ENCODE results near the gene PCDHB11.
"Not testable (repeated sequence)": the region's sequence is repeated elsewhere in the genome, so short reads cannot be mapped to it uniquely, and the experiment has no call there.

PCDHB11 gene

GRCh38 chr5:141157901-141158300 lies 41.5 kb upstream of the PCDHB11 start:
- not testable (repeated sequence) for H2BK12ac ChIP-seq (ENCODE audit: low read length); H3K4me3 ChIP-seq (ENCODE audit: low read depth, low read length); H3K36me3 ChIP-seq (ENCODE audit: control insufficient read depth in 1 of 2, insufficient read depth in 2 of 2, low read length in 2 of 2); H3K4me2 ChIP-seq (ENCODE audit: low read length); H3K27ac ChIP-seq (ENCODE audit: low read depth, low read length); H3K4ac ChIP-seq (ENCODE audit: low read depth, low read length); H3K18ac ChIP-seq (ENCODE audit: low read length); H4K12ac ChIP-seq (ENCODE audit: low read depth, low read length); H3K14ac ChIP-seq (ENCODE audit: low read length); H4K91ac ChIP-seq (ENCODE audit: low read depth, low read length); H2BK120ac ChIP-seq (ENCODE audit: insufficient read depth, low read length, poor library complexity); H2AFZ ChIP-seq (ENCODE audit: insufficient read depth, low read length, poor library complexity); DNase-seq; H3K27me3 ChIP-seq (ENCODE audit: insufficient read depth, low read length); H3K79me1 ChIP-seq (ENCODE audit: low read length); H3K9me3 ChIP-seq (ENCODE audit: insufficient read depth, low read depth, low read length); H3K4me1 ChIP-seq (ENCODE audit: control insufficient read depth in 1 of 2, insufficient read depth in 2 of 2, low read length in 2 of 2); H2BK5ac ChIP-seq (ENCODE audit: low read depth, low read length, poor library complexity); H3K9ac ChIP-seq (ENCODE audit: low read length); H2AK5ac ChIP-seq (ENCODE audit: low read length); H4K8ac ChIP-seq (ENCODE audit: low read depth, low read length); H3K23ac ChIP-seq (ENCODE audit: low read length); H3K79me2 ChIP-seq (ENCODE audit: control insufficient read depth, insufficient read depth, low read length, poor library complexity)
- WGBS (ENCODE audit: extremely low coverage, insufficient coverage, insufficient read length), result no CpG with 5 or more reads among the region's 28 CpGs

- Histone ChIP-seq H2AFZ (ENCODE audit: insufficient read depth, low read length, poor library complexity) (no peak within 1 kb of the TSS), H3K4ac (ENCODE audit: low read depth, low read length) (no peak within 1 kb of the TSS), H4K91ac (ENCODE audit: low read depth, low read length) (no peak within 1 kb of the TSS), H2BK5ac (ENCODE audit: low read depth, low read length, poor library complexity) (no peak within 1 kb of the TSS), H3K36me3 (ENCODE audit: control insufficient read depth in 1 of 2, insufficient read depth in 2 of 2, low read length in 2 of 2) (no peaks in the 10 kb centered on the region), H2AK5ac (ENCODE audit: low read length) (no peak within 1 kb of the TSS), H3K27me3 (ENCODE audit: insufficient read depth, low read length) (no peaks in the 10 kb centered on the region), H3K14ac (ENCODE audit: low read length) (no peak within 1 kb of the TSS), H4K8ac (ENCODE audit: low read depth, low read length) (no peak within 1 kb of the TSS), H4K12ac (ENCODE audit: low read depth, low read length) (no peak within 1 kb of the TSS), H3K27ac (ENCODE audit: low read depth, low read length) (no peak within 1 kb of the TSS), H3K9me3 (ENCODE audit: insufficient read depth, low read depth, low read length) (peaks cover 2% of the 10 kb centered on the region), H3K79me2 (ENCODE audit: control insufficient read depth, insufficient read depth, low read length, poor library complexity) (no peaks in the 10 kb centered on the region), H3K79me1 (ENCODE audit: low read length) (no peaks in the 10 kb centered on the region), H3K23ac (ENCODE audit: low read length) (no peak within 1 kb of the TSS), H3K4me3 (ENCODE audit: low read depth, low read length) (no peak within 1 kb of the TSS), H3K9ac (ENCODE audit: low read length) (no peak within 1 kb of the TSS), H3K4me2 (ENCODE audit: low read length) (no peak within 1 kb of the TSS), H3K18ac (ENCODE audit: low read length) (no peak within 1 kb of the TSS), H2BK120ac (ENCODE audit: insufficient read depth, low read length, poor library complexity) (no peak within 1 kb of the TSS), H3K4me1 (ENCODE audit: control insufficient read depth in 1 of 2, insufficient read depth in 2 of 2, low read length in 2 of 2) (no peaks in the 10 kb centered on the region), H2BK12ac (ENCODE audit: low read length) (no peak within 1 kb of the TSS)
- WGBS (ENCODE audit: extremely low coverage, insufficient coverage, insufficient read length), result no CpG with 5 or more reads among the region's 20 CpGs
- peak in 1 of 2 donors; percentile 2 for DNase-seq
These were observed 26.8 kb upstream of the PCDHB11 start, which contains the start of gene PCDHB7 for GRCh38 chr5:141172381-141173204. PCDHB7 (plus strand) TSS chr5:141172644; CDS start chr5:141172836, 192 bp downstream.

GRCh38 chr5:141174291-141175104 lies 24.9 kb upstream of the PCDHB11 start:
- not testable (repeated sequence) for DNase-seq; H3K14ac ChIP-seq (ENCODE audit: low read length)
- no CpG with 5 or more reads among the region's 79 CpGs for WGBS (ENCODE audit: extremely low coverage, insufficient coverage, insufficient read length)

GRCh38 chr5:141175933-141176332 lies 23.5 kb upstream of the PCDHB11 start:
- H2BK12ac ChIP-seq (ENCODE audit: low read length), result no peak overlapping the region
- H3K4me1 ChIP-seq (ENCODE audit: control insufficient read depth in 1 of 2, insufficient read depth in 2 of 2, low read length in 2 of 2), result no peaks in the 10 kb centered on the region
- no peaks in the 10 kb centered on the region for H3K27me3 ChIP-seq (ENCODE audit: insufficient read depth, low read length)
- no peak overlapping the region for H2BK5ac ChIP-seq (ENCODE audit: low read depth, low read length, poor library complexity)
- no peak overlapping the region for H2BK120ac ChIP-seq (ENCODE audit: insufficient read depth, low read length, poor library complexity)
- no peaks in the 10 kb centered on the region for H3K79me2 ChIP-seq (ENCODE audit: control insufficient read depth, insufficient read depth, low read length, poor library complexity)
- no CpG with 5 or more reads among the region's 1 CpG for WGBS (ENCODE audit: extremely low coverage, insufficient coverage, insufficient read length)
- H3K36me3 ChIP-seq (ENCODE audit: control insufficient read depth in 1 of 2, insufficient read depth in 2 of 2, low read length in 2 of 2), result no peaks in the 10 kb centered on the region
- H3K4me2 ChIP-seq (ENCODE audit: low read length), result no peak overlapping the region
- peaks cover 2% of the 10 kb centered on the region for H3K9me3 ChIP-seq (ENCODE audit: insufficient read depth, low read depth, low read length)
- no peak overlapping the region for H3K4ac ChIP-seq (ENCODE audit: low read depth, low read length)
- no peak overlapping the region for H3K18ac ChIP-seq (ENCODE audit: low read length)
- DNase-seq, result no peak
- H4K91ac ChIP-seq (ENCODE audit: low read depth, low read length), result no peak overlapping the region
- H3K14ac ChIP-seq (ENCODE audit: low read length), result no peak overlapping the region
- H3K79me1 ChIP-seq (ENCODE audit: low read length), result no peaks in the 10 kb centered on the region
- H2AFZ ChIP-seq (ENCODE audit: insufficient read depth, low read length, poor library complexity), result no peak overlapping the region
- no peak overlapping the region for H4K8ac ChIP-seq (ENCODE audit: low read depth, low read length)
- no peak overlapping the region for H4K12ac ChIP-seq (ENCODE audit: low read depth, low read length)
- no peak overlapping the region for H3K4me3 ChIP-seq (ENCODE audit: low read depth, low read length)
- H2AK5ac ChIP-seq (ENCODE audit: low read length), result no peak overlapping the region
- no peak overlapping the region for H3K23ac ChIP-seq (ENCODE audit: low read length)
- no peak overlapping the region for H3K27ac ChIP-seq (ENCODE audit: low read depth, low read length)
- no peak overlapping the region for H3K9ac ChIP-seq (ENCODE audit: low read length)

More at GRCh38 chr5:141174291-141175104, 24.9 kb upstream of the PCDHB11 start:
- H3K4ac ChIP-seq (ENCODE audit: low read depth, low read length); H3K9ac ChIP-seq (ENCODE audit: low read length); H3K27ac ChIP-seq (ENCODE audit: low read depth, low read length); H2AFZ ChIP-seq (ENCODE audit: insufficient read depth, low read length, poor library complexity); H2BK12ac ChIP-seq (ENCODE audit: low read length); H3K9me3 ChIP-seq (ENCODE audit: insufficient read depth, low read depth, low read length); H3K4me2 ChIP-seq (ENCODE audit: low read length); H4K12ac ChIP-seq (ENCODE audit: low read depth, low read length); H3K23ac ChIP-seq (ENCODE audit: low read length); H2BK120ac ChIP-seq (ENCODE audit: insufficient read depth, low read length, poor library complexity); H3K36me3 ChIP-seq (ENCODE audit: control insufficient read depth in 1 of 2, insufficient read depth in 2 of 2, low read length in 2 of 2); H4K8ac ChIP-seq (ENCODE audit: low read depth, low read length); H3K18ac ChIP-seq (ENCODE audit: low read length); H2AK5ac ChIP-seq (ENCODE audit: low read length); H3K4me1 ChIP-seq (ENCODE audit: control insufficient read depth in 1 of 2, insufficient read depth in 2 of 2, low read length in 2 of 2); H4K91ac ChIP-seq (ENCODE audit: low read depth, low read length); H3K4me3 ChIP-seq (ENCODE audit: low read depth, low read length); H3K79me1 ChIP-seq (ENCODE audit: low read length); H2BK5ac ChIP-seq (ENCODE audit: low read depth, low read length, poor library complexity); H3K27me3 ChIP-seq (ENCODE audit: insufficient read depth, low read length); H3K79me2 ChIP-seq (ENCODE audit: control insufficient read depth, insufficient read depth, low read length, poor library complexity): not testable (repeated sequence)
